K562 (cell line): ENCODE results near the gene ATP6V1F. TPM values are rescaled to one million over a fixed set of nuclear protein-coding genes. Genes with fewer than 3 reads are reported as not detected.

Experiments
- FOXP1 ChIP-seq: sonication (generic); formaldehyde crosslinking; IDR thresholded peaks from 2 replicates; pipeline ENCODE4 v1.8.0; 2022; ENCODE audit warnings: mild to moderate bottlenecking, missing genetic modification reagents
- HNRNPLL ChIP-seq: fragments of 200-400 bp; formaldehyde crosslinking; IDR thresholded peaks from 2 replicates; pipeline ENCODE4 v1.6.1; 2017; ENCODE audit warnings: low read length, low read depth, mild to moderate bottlenecking; ENCODE audit not compliant: poor library complexity, severe bottlenecking
- MAZ ChIP-seq, 2 experiments: fragments of 450-650 bp in 1 of 2; sonication (generic) in 1 of 2; formaldehyde crosslinking; IDR thresholded peaks in 1 of 2; conservative IDR thresholded peaks in 1 of 2; 2 replicates each; pipeline versions ENCODE4 v1.4.0 to v1.5.0; 2020; ENCODE audit warnings: mild to moderate bottlenecking in 1 of 2, missing genetic modification reagents in 1 of 2
- NCOA6 ChIP-seq: fragments of 450-650 bp; IDR thresholded peaks from 2 replicates; pipeline ENCODE4 v1.6.1; 2017; ENCODE audit warnings: mild to moderate bottlenecking
- RAD21 ChIP-seq, 2 experiments: fragments of 250-450 bp in 1 of 2; fragments of 450-650 bp in 1 of 2; sonication (Bioruptor Pico) in 1 of 2; formaldehyde crosslinking in 1 of 2; IDR thresholded peaks in 1 of 2; conservative IDR thresholded peaks in 1 of 2; 2 replicates each; pipeline versions ENCODE4 v1.4.0 to v1.8.0; 2020 to 2022; ENCODE audit warnings: mild to moderate bottlenecking in 2 of 2, moderate library complexity in 1 of 2
- TAF9B ChIP-seq: fragments of 450-650 bp; IDR thresholded peaks from 2 replicates; pipeline ENCODE4 v1.6.1; 2018; ENCODE audit warnings: mild to moderate bottlenecking; ENCODE audit not compliant: partially characterized antibody
- TRIM24 ChIP-seq, 2 experiments: fragments of 450-650 bp; IDR thresholded peaks; 2 replicates each; pipeline ENCODE4 v1.6.1; 2016
- polyA plus RNA-seq, 8 experiments: library from polyadenylated mRNA; depleted of rRNA in 4 of 8; stranded (reverse) in 5 of 8; unstranded in 3 of 8; fragments of >200 nt; fragmentation: Nextera tagmentation in 2 of 8; fragmentation: Illumina TruSeq in 1 of 8; extraction: Ambion mirVana in 2 of 8; extraction: Trizol in 1 of 8; gene quantifications; 2 replicates each; pipeline versions ENCODE4 v1.2.1 to v1.2.3, GENCODE V29; 2011 to 2014; ENCODE audit warnings: inconsistent platforms in 1 of 8, missing spikeins in 1 of 8
- total RNA-seq, 7 experiments: library from RNA; depleted of rRNA in 6 of 7; stranded (reverse); fragments of >200 nt in 6 of 7; fragmentation: Illumina TruSeq in 2 of 7; extraction: Trizol in 2 of 7; gene quantifications; 2 replicates each; pipeline versions ENCODE4 v1.2.1 to v1.2.3, GENCODE V29; 2011 to 2021; ENCODE audit warnings: low replicate concordance in 1 of 7
- TF ChIP-seq, protein P1 (sequence below): IDR thresholded peaks from 3 replicates; pipeline ENCODE4 v1.6.1; 2011; ENCODE audit warnings: borderline replicate concordance, mild to moderate bottlenecking; ENCODE audit not compliant: insufficient read length, insufficient read depth
- TF ChIP-seq, protein P2 (sequence below): fragments of 450-650 bp; IDR thresholded peaks from 2 replicates; pipeline ENCODE4 v1.6.1; 2017; ENCODE audit warnings: antibody characterized with exemption, mild to moderate bottlenecking
- TF ChIP-seq, protein P3 (sequence below): sonication (generic); formaldehyde crosslinking; IDR thresholded peaks from 2 replicates; pipeline ENCODE4 v1.8.1; 2023; ENCODE audit warnings: mild to moderate bottlenecking, missing genetic modification reagents
- TF ChIP-seq, protein P4 (sequence below): fragments of 250-450 bp; sonication (Bioruptor Pico); IDR thresholded peaks from 2 replicates; pipeline ENCODE4 v1.9.0; 2021; ENCODE audit warnings: mild to moderate bottlenecking, inconsistent platforms
- TF ChIP-seq, protein P5 (sequence below), 2 experiments: fragments of 450-650 bp; IDR thresholded peaks; 2 replicates each; pipeline ENCODE4 v1.6.1; 2016

ATP6V1F gene
- total and polyA plus RNA-seq, 9 of the 15 experiments (the other 6 are each of a cell fraction or from before 2014, with no cell fraction given): 206 to 1,123 (median 542) TPM

DNA sequence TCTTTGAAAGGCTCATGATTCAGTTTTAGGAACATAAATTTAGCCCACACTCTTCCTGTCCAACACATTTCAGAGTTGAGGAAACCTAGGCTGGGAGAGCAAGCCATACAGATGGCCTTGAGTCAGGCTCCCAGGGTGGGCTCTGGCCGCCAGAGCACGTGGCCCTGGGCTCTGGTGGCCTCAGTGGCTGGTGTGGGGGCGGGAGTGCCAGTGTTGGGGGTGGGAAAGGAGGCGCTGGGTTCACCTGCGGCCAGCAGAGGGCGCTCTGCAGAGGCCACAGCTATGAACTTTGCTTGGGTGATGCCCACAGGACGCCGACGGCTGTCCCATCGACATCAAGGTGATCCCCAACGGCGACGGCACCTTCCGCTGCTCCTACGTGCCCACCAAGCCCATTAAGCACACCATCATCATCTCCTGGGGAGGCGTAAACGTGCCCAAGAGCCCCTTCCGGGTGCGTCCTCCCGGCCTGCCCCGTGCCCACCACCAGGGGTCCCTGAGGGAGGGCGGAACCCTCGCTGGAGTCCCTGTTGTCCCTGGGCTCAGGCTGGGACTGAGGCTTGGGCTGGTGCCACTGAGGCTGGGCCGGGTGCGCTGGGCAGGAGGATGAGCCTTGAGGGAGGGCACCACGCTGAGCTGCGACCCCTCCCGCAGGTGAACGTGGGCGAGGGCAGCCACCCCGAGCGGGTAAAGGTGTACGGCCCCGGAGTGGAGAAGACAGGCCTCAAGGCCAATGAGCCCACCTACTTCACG is 20.6 kb upstream of the ATP6V1F start (continued):
- TF ChIP-seq, protein P1, sequence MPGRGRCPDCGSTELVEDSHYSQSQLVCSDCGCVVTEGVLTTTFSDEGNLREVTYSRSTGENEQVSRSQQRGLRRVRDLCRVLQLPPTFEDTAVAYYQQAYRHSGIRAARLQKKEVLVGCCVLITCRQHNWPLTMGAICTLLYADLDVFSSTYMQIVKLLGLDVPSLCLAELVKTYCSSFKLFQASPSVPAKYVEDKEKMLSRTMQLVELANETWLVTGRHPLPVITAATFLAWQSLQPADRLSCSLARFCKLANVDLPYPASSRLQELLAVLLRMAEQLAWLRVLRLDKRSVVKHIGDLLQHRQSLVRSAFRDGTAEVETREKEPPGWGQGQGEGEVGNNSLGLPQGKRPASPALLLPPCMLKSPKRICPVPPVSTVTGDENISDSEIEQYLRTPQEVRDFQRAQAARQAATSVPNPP: no peak
- TF ChIP-seq HNRNPLL: no peak
- TF ChIP-seq TAF9B: no peak
- peak; percentile 27 to 36; a peak in 2 of 4 replicates for TF ChIP-seq RAD21 (CRISPR knock-in tag; conservative IDR thresholded peaks at IDR 0.05 in 1 of 2, IDR thresholded peaks at IDR 0.05 in 1 of 2)
- TF ChIP-seq, protein P2, sequence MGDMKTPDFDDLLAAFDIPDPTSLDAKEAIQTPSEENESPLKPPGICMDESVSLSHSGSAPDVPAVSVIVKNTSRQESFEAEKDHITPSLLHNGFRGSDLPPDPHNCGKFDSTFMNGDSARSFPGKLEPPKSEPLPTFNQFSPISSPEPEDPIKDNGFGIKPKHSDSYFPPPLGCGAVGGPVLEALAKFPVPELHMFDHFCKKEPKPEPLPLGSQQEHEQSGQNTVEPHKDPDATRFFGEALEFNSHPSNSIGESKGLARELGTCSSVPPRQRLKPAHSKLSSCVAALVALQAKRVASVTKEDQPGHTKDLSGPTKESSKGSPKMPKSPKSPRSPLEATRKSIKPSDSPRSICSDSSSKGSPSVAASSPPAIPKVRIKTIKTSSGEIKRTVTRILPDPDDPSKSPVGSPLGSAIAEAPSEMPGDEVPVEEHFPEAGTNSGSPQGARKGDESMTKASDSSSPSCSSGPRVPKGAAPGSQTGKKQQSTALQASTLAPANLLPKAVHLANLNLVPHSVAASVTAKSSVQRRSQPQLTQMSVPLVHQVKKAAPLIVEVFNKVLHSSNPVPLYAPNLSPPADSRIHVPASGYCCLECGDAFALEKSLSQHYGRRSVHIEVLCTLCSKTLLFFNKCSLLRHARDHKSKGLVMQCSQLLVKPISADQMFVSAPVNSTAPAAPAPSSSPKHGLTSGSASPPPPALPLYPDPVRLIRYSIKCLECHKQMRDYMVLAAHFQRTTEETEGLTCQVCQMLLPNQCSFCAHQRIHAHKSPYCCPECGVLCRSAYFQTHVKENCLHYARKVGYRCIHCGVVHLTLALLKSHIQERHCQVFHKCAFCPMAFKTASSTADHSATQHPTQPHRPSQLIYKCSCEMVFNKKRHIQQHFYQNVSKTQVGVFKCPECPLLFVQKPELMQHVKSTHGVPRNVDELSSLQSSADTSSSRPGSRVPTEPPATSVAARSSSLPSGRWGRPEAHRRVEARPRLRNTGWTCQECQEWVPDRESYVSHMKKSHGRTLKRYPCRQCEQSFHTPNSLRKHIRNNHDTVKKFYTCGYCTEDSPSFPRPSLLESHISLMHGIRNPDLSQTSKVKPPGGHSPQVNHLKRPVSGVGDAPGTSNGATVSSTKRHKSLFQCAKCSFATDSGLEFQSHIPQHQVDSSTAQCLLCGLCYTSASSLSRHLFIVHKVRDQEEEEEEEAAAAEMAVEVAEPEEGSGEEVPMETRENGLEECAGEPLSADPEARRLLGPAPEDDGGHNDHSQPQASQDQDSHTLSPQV: peak; percentile 49; the same call in 1 of the 2 replicates
- TF ChIP-seq, protein P3, sequence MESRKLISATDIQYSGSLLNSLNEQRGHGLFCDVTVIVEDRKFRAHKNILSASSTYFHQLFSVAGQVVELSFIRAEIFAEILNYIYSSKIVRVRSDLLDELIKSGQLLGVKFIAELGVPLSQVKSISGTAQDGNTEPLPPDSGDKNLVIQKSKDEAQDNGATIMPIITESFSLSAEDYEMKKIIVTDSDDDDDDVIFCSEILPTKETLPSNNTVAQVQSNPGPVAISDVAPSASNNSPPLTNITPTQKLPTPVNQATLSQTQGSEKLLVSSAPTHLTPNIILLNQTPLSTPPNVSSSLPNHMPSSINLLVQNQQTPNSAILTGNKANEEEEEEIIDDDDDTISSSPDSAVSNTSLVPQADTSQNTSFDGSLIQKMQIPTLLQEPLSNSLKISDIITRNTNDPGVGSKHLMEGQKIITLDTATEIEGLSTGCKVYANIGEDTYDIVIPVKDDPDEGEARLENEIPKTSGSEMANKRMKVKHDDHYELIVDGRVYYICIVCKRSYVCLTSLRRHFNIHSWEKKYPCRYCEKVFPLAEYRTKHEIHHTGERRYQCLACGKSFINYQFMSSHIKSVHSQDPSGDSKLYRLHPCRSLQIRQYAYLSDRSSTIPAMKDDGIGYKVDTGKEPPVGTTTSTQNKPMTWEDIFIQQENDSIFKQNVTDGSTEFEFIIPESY: peak; percentile 68
- 0 out of 2 replicates have a peak, but pooled peaks have one; percentile 18 for TF ChIP-seq FOXP1 (CRISPR knock-in tag)
- TF ChIP-seq NCOA6: no peak
- 0 out of 4 replicates have a peak, but pooled peaks of 1 of the 2 experiments have one; percentile 12 for TF ChIP-seq TRIM24 (IDR thresholded peaks at IDR 0.05)
- TF ChIP-seq MAZ (CRISPR knock-in tag; conservative IDR thresholded peaks at IDR 0.05 in 1 of 2, IDR thresholded peaks at IDR 0.05 in 1 of 2): peak; percentile 30 to 76; a peak in 2 of 4 replicates
- TF ChIP-seq, protein P4, sequence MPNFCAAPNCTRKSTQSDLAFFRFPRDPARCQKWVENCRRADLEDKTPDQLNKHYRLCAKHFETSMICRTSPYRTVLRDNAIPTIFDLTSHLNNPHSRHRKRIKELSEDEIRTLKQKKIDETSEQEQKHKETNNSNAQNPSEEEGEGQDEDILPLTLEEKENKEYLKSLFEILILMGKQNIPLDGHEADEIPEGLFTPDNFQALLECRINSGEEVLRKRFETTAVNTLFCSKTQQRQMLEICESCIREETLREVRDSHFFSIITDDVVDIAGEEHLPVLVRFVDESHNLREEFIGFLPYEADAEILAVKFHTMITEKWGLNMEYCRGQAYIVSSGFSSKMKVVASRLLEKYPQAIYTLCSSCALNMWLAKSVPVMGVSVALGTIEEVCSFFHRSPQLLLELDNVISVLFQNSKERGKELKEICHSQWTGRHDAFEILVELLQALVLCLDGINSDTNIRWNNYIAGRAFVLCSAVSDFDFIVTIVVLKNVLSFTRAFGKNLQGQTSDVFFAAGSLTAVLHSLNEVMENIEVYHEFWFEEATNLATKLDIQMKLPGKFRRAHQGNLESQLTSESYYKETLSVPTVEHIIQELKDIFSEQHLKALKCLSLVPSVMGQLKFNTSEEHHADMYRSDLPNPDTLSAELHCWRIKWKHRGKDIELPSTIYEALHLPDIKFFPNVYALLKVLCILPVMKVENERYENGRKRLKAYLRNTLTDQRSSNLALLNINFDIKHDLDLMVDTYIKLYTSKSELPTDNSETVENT: 0 out of 2 replicates have a peak, but pooled peaks have one; percentile 60
- TF ChIP-seq, protein P5, sequence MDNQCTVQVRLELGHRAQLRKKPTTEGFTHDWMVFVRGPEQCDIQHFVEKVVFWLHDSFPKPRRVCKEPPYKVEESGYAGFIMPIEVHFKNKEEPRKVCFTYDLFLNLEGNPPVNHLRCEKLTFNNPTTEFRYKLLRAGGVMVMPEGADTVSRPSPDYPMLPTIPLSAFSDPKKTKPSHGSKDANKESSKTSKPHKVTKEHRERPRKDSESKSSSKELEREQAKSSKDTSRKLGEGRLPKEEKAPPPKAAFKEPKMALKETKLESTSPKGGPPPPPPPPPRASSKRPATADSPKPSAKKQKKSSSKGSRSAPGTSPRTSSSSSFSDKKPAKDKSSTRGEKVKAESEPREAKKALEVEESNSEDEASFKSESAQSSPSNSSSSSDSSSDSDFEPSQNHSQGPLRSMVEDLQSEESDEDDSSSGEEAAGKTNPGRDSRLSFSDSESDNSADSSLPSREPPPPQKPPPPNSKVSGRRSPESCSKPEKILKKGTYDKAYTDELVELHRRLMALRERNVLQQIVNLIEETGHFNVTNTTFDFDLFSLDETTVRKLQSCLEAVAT (IDR thresholded peaks at IDR 0.05): 0 out of 4 replicates have a peak, but pooled peaks of 1 of the 2 experiments have one; percentile 23
